ENCODE results near the gene SF1. TPM values are rescaled to one million over a fixed set of nuclear protein-coding genes. Genes with fewer than 3 reads are reported as not detected.
"Not testable (repeated sequence)": the region's sequence is repeated elsewhere in the genome, so short reads cannot be mapped to it uniquely, and the experiment has no call there.

Gene SF1
- total RNA-seq, 2 donors from 2014 or later: 331 to 399 TPM

DNA sequence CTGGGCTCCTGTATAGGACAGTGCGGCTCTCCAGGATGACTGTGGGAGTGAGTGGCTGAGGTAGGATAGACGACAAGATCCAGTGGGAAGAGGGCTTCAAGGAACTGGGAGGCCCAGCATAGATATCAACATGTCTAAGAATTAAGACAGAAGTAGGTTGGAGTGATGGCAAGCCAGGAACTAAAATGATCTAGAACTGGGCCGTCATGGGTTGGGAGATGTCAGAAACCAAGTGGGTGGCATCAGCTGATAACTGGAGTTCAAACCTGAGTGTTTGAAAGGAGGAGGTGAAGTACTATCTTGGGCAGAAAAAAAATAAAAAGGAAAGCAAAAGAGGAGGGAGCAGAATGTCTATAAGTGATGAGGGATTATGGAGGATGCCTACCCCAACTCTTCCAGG, 39.1 kb upstream of the SF1 start:
- Histone ChIP-seq H3K36me3 (ENCODE audit: control insufficient read depth, insufficient read depth, low read length) (no peaks in the 10 kb centered on the region), H3K9me3 (ENCODE audit: control insufficient read depth, low read length) (no peaks in the 10 kb centered on the region), H3K9ac (ENCODE audit: extremely low read depth, low read length, poor library complexity, severe bottlenecking) (no peak overlapping the region), H3K27me3 (ENCODE audit: control insufficient read depth, insufficient read depth, low read length, poor library complexity, severe bottlenecking) (no peaks in the 10 kb centered on the region), H3K4me1 (ENCODE audit: control insufficient read depth, insufficient read depth, low read length) (no peaks in the 10 kb centered on the region), H3K27ac (ENCODE audit: low read depth, low read length) (no peak overlapping the region), H3K4me3 (ENCODE audit: low read length) (no peak overlapping the region)
- TF ChIP-seq, protein P1, sequence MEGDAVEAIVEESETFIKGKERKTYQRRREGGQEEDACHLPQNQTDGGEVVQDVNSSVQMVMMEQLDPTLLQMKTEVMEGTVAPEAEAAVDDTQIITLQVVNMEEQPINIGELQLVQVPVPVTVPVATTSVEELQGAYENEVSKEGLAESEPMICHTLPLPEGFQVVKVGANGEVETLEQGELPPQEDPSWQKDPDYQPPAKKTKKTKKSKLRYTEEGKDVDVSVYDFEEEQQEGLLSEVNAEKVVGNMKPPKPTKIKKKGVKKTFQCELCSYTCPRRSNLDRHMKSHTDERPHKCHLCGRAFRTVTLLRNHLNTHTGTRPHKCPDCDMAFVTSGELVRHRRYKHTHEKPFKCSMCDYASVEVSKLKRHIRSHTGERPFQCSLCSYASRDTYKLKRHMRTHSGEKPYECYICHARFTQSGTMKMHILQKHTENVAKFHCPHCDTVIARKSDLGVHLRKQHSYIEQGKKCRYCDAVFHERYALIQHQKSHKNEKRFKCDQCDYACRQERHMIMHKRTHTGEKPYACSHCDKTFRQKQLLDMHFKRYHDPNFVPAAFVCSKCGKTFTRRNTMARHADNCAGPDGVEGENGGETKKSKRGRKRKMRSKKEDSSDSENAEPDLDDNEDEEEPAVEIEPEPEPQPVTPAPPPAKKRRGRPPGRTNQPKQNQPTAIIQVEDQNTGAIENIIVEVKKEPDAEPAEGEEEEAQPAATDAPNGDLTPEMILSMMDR (conservative IDR thresholded peaks at IDR 0.05): no peak
- Mint-ChIP-seq H3K36me3 (ENCODE audit: low read depth) (no peaks in the 10 kb centered on the region), H3K27ac (no peak overlapping the region), H3K4me1 (peaks cover 2% of the 10 kb centered on the region), H3K4me3 (no peak overlapping the region), H3K9me3 (no peaks in the 10 kb centered on the region), H3K27me3 (ENCODE audit: insufficient read depth) (no peaks in the 10 kb centered on the region)
- 87 to 88% methylated on average over 3 of the region's 3 CpGs for WGBS, 2 experiments (ENCODE audit: insufficient coverage in 1 of 2, insufficient read length in 1 of 2)
- no peak for DNase-seq

DNA sequence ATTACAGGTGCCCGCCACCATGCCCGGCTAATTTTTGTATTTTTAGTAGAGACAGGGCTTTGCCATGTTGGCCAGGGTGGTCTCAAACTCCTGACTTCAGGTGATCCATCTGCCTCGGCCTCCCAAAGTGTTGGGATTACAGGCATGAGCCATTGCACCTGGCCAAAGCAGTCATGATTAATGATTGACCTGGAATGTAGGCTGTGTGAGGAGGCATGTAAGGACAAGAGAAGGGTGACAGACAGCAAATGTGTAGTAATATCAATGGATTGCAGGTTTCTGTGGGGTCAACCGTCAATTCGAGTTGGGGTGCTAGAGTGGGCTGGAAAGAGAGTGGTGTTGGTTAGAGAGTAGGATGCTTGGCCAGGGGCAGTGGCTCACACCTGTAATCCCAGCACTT, 37.1 kb upstream of the SF1 start:
- not testable (repeated sequence) for H3K36me3 ChIP-seq (ENCODE audit: control insufficient read depth, insufficient read depth, low read length); H3K36me3 Mint-ChIP-seq (ENCODE audit: low read depth); H3K4me1 ChIP-seq (ENCODE audit: control insufficient read depth, insufficient read depth, low read length); DNase-seq; H3K27ac ChIP-seq (ENCODE audit: low read depth, low read length); H3K9ac ChIP-seq (ENCODE audit: extremely low read depth, low read length, poor library complexity, severe bottlenecking); H3K9me3 Mint-ChIP-seq; H3K9me3 ChIP-seq (ENCODE audit: control insufficient read depth, low read length); H3K4me3 ChIP-seq (ENCODE audit: low read length); H3K27me3 Mint-ChIP-seq (ENCODE audit: insufficient read depth); H3K4me1 Mint-ChIP-seq; H3K4me3 Mint-ChIP-seq; H3K27me3 ChIP-seq (ENCODE audit: control insufficient read depth, insufficient read depth, low read length, poor library complexity, severe bottlenecking)
- whole genome bisulfite sequencing, 2 experiments (ENCODE audit: insufficient coverage in 1 of 2, insufficient read length in 1 of 2): 91 to 92% methylated on average over 5 of the region's 5 CpGs
- H3K27ac Mint-ChIP-seq: peak overlapping the region; percentile 2

GRCh38 chr11:64814712-64815187, 36.4 kb upstream of the SF1 start:
- Mint-ChIP-seq H3K4me1 (peaks cover 2% of the 10 kb centered on the region), H3K27ac (peak overlapping the region; percentile 39), H3K36me3 (ENCODE audit: low read depth) (no peaks in the 10 kb centered on the region), H3K9me3 (no peaks in the 10 kb centered on the region), H3K4me3 (no peak overlapping the region), H3K27me3 (ENCODE audit: insufficient read depth) (no peaks in the 10 kb centered on the region)
- DNase-seq: no peak
- H3K36me3 ChIP-seq (ENCODE audit: control insufficient read depth, insufficient read depth, low read length): no peaks in the 10 kb centered on the region
- TF ChIP-seq, protein P1 (conservative IDR thresholded peaks at IDR 0.05): no peak
- no peaks in the 10 kb centered on the region for H3K9me3 ChIP-seq (ENCODE audit: control insufficient read depth, low read length)
- H3K4me3 ChIP-seq (ENCODE audit: low read length): no peak overlapping the region
- no peaks in the 10 kb centered on the region for H3K4me1 ChIP-seq (ENCODE audit: control insufficient read depth, insufficient read depth, low read length)
- H3K27ac ChIP-seq (ENCODE audit: low read depth, low read length): no peak overlapping the region
- 89 to 94% methylated on average over 6 to 7 of the region's 7 CpGs for WGBS, 2 experiments (ENCODE audit: insufficient coverage in 1 of 2, insufficient read length in 1 of 2)
- H3K9ac ChIP-seq (ENCODE audit: extremely low read depth, low read length, poor library complexity, severe bottlenecking): no peak overlapping the region
- H3K27me3 ChIP-seq (ENCODE audit: control insufficient read depth, insufficient read depth, low read length, poor library complexity, severe bottlenecking): no peaks in the 10 kb centered on the region

GRCh38 chr11:64813826-64814225, 35.5 kb upstream of the SF1 start:
- Mint-ChIP-seq H3K9me3 (no peaks in the 10 kb centered on the region), H3K4me3 (no peak overlapping the region), H3K27me3 (ENCODE audit: insufficient read depth) (no peaks in the 10 kb centered on the region), H3K36me3 (ENCODE audit: low read depth) (no peaks in the 10 kb centered on the region), H3K27ac (no peak overlapping the region), H3K4me1 (peaks cover 2% of the 10 kb centered on the region)
- Histone ChIP-seq H3K4me3 (ENCODE audit: low read length) (no peak overlapping the region), H3K4me1 (ENCODE audit: control insufficient read depth, insufficient read depth, low read length) (peaks cover 5% of the 10 kb centered on the region), H3K36me3 (ENCODE audit: control insufficient read depth, insufficient read depth, low read length) (no peaks in the 10 kb centered on the region), H3K27me3 (ENCODE audit: control insufficient read depth, insufficient read depth, low read length, poor library complexity, severe bottlenecking) (no peaks in the 10 kb centered on the region), H3K9me3 (ENCODE audit: control insufficient read depth, low read length) (no peaks in the 10 kb centered on the region), H3K9ac (ENCODE audit: extremely low read depth, low read length, poor library complexity, severe bottlenecking) (no peak overlapping the region), H3K27ac (ENCODE audit: low read depth, low read length) (no peak overlapping the region)
- DNase-seq: no peak
- TF ChIP-seq, protein P1 (conservative IDR thresholded peaks at IDR 0.05): no peak
- WGBS, 2 experiments (ENCODE audit: insufficient coverage in 1 of 2, insufficient read length in 1 of 2): 93 to 98% methylated on average over 5 of the region's 5 CpGs

Measured in endodermal cell (in vitro differentiated cells).